Measurements from ENCODE around the gene EPAS1.

EPAS1 gene

DNA sequence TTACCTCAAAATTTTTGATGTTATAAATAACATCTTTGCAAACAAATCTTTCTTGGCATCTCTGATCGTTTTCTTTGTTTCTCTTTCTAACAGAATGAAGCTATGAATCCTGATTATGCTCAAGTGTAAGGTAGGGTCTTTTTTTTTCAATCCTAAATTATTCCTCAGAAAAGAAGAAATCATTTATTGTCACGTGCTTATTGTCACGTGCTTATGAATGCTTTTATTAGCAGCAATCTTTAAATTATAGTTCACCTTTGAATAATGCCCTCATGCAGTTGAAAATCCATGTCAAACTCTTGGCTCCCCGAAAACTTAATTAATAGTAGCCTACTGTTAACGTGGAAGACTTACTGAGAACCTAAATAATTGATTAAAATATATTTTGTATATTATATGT, 39.2 kb upstream of the EPAS1 start:
- TF ChIP-seq SUZ12 (IDR thresholded peaks at IDR 0.05; ENCODE audit: extremely low read depth, insufficient read depth, insufficient read length) (no peak), YY1 (IDR thresholded peaks at IDR 0.05; ENCODE audit: insufficient read depth, insufficient read length) (no peak), ZNF274 (IDR thresholded peaks at IDR 0.05; ENCODE audit: low read depth, low read length) (no peak)
- Histone ChIP-seq H3K36me3 (ENCODE audit: insufficient read depth, insufficient read length, low read length) (no peaks in the 10 kb centered on the region), H3K9me3 (ENCODE audit: insufficient read depth, low read length) (no peaks in the 10 kb centered on the region), H3K4me1 (ENCODE audit: insufficient read depth, insufficient read length) (no peaks in the 10 kb centered on the region), H3K9ac (ENCODE audit: insufficient read length, low read depth) (no peak overlapping the region), H3K4me3 (ENCODE audit: insufficient read length, low read depth) (no peak overlapping the region), H3K27me3 (ENCODE audit: insufficient read depth, insufficient read length) (no peaks in the 10 kb centered on the region)
- DNase-seq (ENCODE audit: low read depth, low spot score): no peak

DNA sequence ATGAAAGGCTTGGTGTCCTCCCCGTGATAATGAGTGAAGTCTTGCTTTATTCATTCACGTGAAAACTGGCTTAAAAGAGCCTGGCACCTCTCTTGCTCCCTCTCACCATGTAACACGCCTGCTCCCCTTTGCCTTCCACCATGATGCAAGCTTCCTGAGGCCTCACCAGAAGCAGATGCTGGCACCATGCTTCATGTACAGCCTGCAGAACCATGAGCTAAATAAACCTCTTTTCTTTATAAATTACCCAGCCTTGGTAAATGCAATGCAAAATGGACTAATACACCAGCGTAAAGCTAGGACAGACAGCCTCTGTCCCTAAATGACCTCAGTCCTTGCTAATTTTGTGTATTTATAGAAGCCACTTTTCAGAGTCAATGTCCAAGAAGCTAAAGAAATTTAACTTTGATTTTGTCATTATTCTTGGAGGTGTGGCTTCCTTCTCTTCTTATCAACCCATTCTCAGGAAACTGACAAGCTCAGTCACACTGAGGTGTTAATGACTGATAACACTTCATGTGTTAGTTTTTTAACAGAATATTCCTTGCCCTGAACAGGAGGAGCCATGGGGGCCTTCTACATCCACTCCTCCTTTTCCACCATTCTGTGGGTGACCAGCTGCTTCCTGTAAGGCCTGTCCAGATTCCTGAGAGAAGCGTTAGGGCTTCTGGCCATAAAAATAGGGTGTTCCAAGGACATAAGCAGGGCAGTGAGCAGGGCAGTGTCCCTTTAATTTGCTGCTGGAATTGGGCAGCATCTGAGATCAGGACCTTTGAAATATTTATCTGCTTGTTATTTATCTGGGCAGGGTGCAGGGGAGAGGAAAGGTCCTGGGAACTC, 38.0 kb upstream of the EPAS1 start:
- TF ChIP-seq ZNF274 (IDR thresholded peaks at IDR 0.05; ENCODE audit: low read depth, low read length): no peak
- TF ChIP-seq SUZ12 (IDR thresholded peaks at IDR 0.05; ENCODE audit: extremely low read depth, insufficient read depth, insufficient read length): no peak
- no peak for TF ChIP-seq YY1 (IDR thresholded peaks at IDR 0.05; ENCODE audit: insufficient read depth, insufficient read length)
- no peak overlapping the region for H3K4me3 ChIP-seq (ENCODE audit: insufficient read length, low read depth)
- H3K9ac ChIP-seq (ENCODE audit: insufficient read length, low read depth): no peak overlapping the region
- no peaks in the 10 kb centered on the region for H3K27me3 ChIP-seq (ENCODE audit: insufficient read depth, insufficient read length)
- no peaks in the 10 kb centered on the region for H3K4me1 ChIP-seq (ENCODE audit: insufficient read depth, insufficient read length)
- no peak for DNase-seq (ENCODE audit: low read depth, low spot score)
- no peaks in the 10 kb centered on the region for H3K36me3 ChIP-seq (ENCODE audit: insufficient read depth, insufficient read length, low read length)
- H3K9me3 ChIP-seq (ENCODE audit: insufficient read depth, low read length): no peaks in the 10 kb centered on the region

GRCh38 chr2:46259777-46260168, 37.4 kb upstream of the EPAS1 start:
- no peaks in the 10 kb centered on the region for H3K27me3 ChIP-seq (ENCODE audit: insufficient read depth, insufficient read length)
- H3K36me3 ChIP-seq (ENCODE audit: insufficient read depth, insufficient read length, low read length): no peaks in the 10 kb centered on the region
- no peaks in the 10 kb centered on the region for H3K4me1 ChIP-seq (ENCODE audit: insufficient read depth, insufficient read length)
- no peaks in the 10 kb centered on the region for H3K9me3 ChIP-seq (ENCODE audit: insufficient read depth, low read length)
- no peak overlapping the region for H3K4me3 ChIP-seq (ENCODE audit: insufficient read length, low read depth)
- no peak for TF ChIP-seq YY1 (IDR thresholded peaks at IDR 0.05; ENCODE audit: insufficient read depth, insufficient read length)
- no peak for TF ChIP-seq ZNF274 (IDR thresholded peaks at IDR 0.05; ENCODE audit: low read depth, low read length)
- TF ChIP-seq SUZ12 (IDR thresholded peaks at IDR 0.05; ENCODE audit: extremely low read depth, insufficient read depth, insufficient read length): no peak
- no peak overlapping the region for H3K9ac ChIP-seq (ENCODE audit: insufficient read length, low read depth)
- no peak for DNase-seq (ENCODE audit: low read depth, low spot score)

- H3K4me1 ChIP-seq (ENCODE audit: insufficient read depth, insufficient read length): no peaks in the 10 kb centered on the region
- H3K4me3 ChIP-seq (ENCODE audit: insufficient read length, low read depth): no peak overlapping the region
- no peaks in the 10 kb centered on the region for H3K27me3 ChIP-seq (ENCODE audit: insufficient read depth, insufficient read length)
- H3K36me3 ChIP-seq (ENCODE audit: insufficient read depth, insufficient read length, low read length): no peaks in the 10 kb centered on the region
- no peak for DNase-seq (ENCODE audit: low read depth, low spot score)
- H3K9me3 ChIP-seq (ENCODE audit: insufficient read depth, low read length): no peaks in the 10 kb centered on the region
- H3K9ac ChIP-seq (ENCODE audit: insufficient read length, low read depth): no peak overlapping the region
- TF ChIP-seq SUZ12 (IDR thresholded peaks at IDR 0.05; ENCODE audit: extremely low read depth, insufficient read depth, insufficient read length): no peak
- TF ChIP-seq YY1 (IDR thresholded peaks at IDR 0.05; ENCODE audit: insufficient read depth, insufficient read length): no peak
- TF ChIP-seq ZNF274 (IDR thresholded peaks at IDR 0.05; ENCODE audit: low read depth, low read length): no peak
Measured at GRCh38 chr2:46260305-46260704, 36.9 kb upstream of the EPAS1 start.

DNA sequence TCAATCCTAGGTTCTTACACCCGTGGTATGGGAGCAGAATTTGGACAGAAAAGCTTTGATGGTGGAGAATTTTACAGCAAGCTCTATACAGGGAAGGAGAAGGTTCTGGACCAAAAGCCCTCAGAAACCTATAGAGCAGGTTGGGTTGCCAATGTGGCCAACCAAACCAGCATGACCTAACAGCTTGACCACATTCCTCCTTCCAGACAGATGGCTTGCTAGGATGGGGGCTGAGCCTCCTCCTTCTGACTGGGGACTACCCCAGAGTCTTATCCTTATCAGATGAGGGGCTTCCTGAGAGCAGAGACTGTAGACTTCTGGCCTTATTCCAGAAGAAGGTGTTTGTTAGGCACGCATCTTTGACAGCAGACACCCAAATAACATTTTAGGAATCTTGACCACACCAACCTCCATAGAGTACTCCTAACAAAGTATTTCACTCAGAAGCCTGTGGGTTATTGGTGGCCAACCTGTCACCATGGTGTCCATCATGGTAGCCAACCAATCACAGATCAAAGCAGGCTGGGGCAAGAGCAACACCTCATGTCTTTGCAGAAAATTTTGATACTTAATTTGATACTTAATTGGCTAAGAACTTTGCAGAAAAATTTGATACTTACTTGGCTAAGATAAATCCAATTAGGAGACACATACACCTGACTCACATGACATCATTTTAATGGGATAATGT, 34.8 kb upstream of the EPAS1 start:
- no peak overlapping the region for H3K4me3 ChIP-seq (ENCODE audit: insufficient read length, low read depth)
- H3K9me3 ChIP-seq (ENCODE audit: insufficient read depth, low read length): no peaks in the 10 kb centered on the region
- no peak overlapping the region for H3K9ac ChIP-seq (ENCODE audit: insufficient read length, low read depth)
- H3K36me3 ChIP-seq (ENCODE audit: insufficient read depth, insufficient read length, low read length): no peaks in the 10 kb centered on the region
- DNase-seq (ENCODE audit: low read depth, low spot score): no peak
- H3K4me1 ChIP-seq (ENCODE audit: insufficient read depth, insufficient read length): no peaks in the 10 kb centered on the region
- H3K27me3 ChIP-seq (ENCODE audit: insufficient read depth, insufficient read length): no peaks in the 10 kb centered on the region
- TF ChIP-seq ZNF274 (IDR thresholded peaks at IDR 0.05; ENCODE audit: low read depth, low read length) (no peak), SUZ12 (IDR thresholded peaks at IDR 0.05; ENCODE audit: extremely low read depth, insufficient read depth, insufficient read length) (no peak), YY1 (IDR thresholded peaks at IDR 0.05; ENCODE audit: insufficient read depth, insufficient read length) (no peak)

- H3K27me3 ChIP-seq (ENCODE audit: insufficient read depth, insufficient read length): no peaks in the 10 kb centered on the region
- H3K4me1 ChIP-seq (ENCODE audit: insufficient read depth, insufficient read length): no peaks in the 10 kb centered on the region
- TF ChIP-seq SUZ12 (IDR thresholded peaks at IDR 0.05; ENCODE audit: extremely low read depth, insufficient read depth, insufficient read length): no peak
- TF ChIP-seq ZNF274 (IDR thresholded peaks at IDR 0.05; ENCODE audit: low read depth, low read length): no peak
- no peak for TF ChIP-seq YY1 (IDR thresholded peaks at IDR 0.05; ENCODE audit: insufficient read depth, insufficient read length)
- H3K4me3 ChIP-seq (ENCODE audit: insufficient read length, low read depth): no peak overlapping the region
- DNase-seq (ENCODE audit: low read depth, low spot score): no peak
- no peaks in the 10 kb centered on the region for H3K36me3 ChIP-seq (ENCODE audit: insufficient read depth, insufficient read length, low read length)
- no peaks in the 10 kb centered on the region for H3K9me3 ChIP-seq (ENCODE audit: insufficient read depth, low read length)
- no peak overlapping the region for H3K9ac ChIP-seq (ENCODE audit: insufficient read length, low read depth)
Measured at GRCh38 chr2:46263347-46263746, 33.9 kb upstream of the EPAS1 start.

- no peak for DNase-seq (ENCODE audit: low read depth, low spot score)
- Histone ChIP-seq H3K36me3 (ENCODE audit: insufficient read depth, insufficient read length, low read length) (no peaks in the 10 kb centered on the region), H3K4me1 (ENCODE audit: insufficient read depth, insufficient read length) (no peaks in the 10 kb centered on the region), H3K9me3 (ENCODE audit: insufficient read depth, low read length) (no peaks in the 10 kb centered on the region), H3K27me3 (ENCODE audit: insufficient read depth, insufficient read length) (no peaks in the 10 kb centered on the region), H3K4me3 (ENCODE audit: insufficient read length, low read depth) (no peak overlapping the region), H3K9ac (ENCODE audit: insufficient read length, low read depth) (no peak overlapping the region)
- no peak for TF ChIP-seq ZNF274 (IDR thresholded peaks at IDR 0.05; ENCODE audit: low read depth, low read length)
- no peak for TF ChIP-seq SUZ12 (IDR thresholded peaks at IDR 0.05; ENCODE audit: extremely low read depth, insufficient read depth, insufficient read length)
- no peak for TF ChIP-seq YY1 (IDR thresholded peaks at IDR 0.05; ENCODE audit: insufficient read depth, insufficient read length)
Measured at GRCh38 chr2:46264447-46264846, 32.8 kb upstream of the EPAS1 start.
